ENCODE measurements around the gene MYOM1.

The MYOM1 gene

GRCh38 chr18:3147935-3148554, 71.7 kb downstream of the MYOM1 start:
- FAIRE-seq, result no peak

- FAIRE-seq, result no peak
Observed at GRCh38 chr18:3140986-3141639, 78.7 kb downstream of the MYOM1 start.

GRCh38 chr18:3140342-3140741, 79.4 kb downstream of the MYOM1 start:
- no peak for FAIRE-seq

- no peak for FAIRE-seq
Observed at GRCh38 chr18:3139406-3139805, 80.4 kb downstream of the MYOM1 start.

GRCh38 chr18:3138274-3138975, 81.3 kb downstream of the MYOM1 start:
- FAIRE-seq, result no peak

- no peak for FAIRE-seq
Observed at GRCh38 chr18:3135536-3135935, 84.2 kb downstream of the MYOM1 start.

DNA sequence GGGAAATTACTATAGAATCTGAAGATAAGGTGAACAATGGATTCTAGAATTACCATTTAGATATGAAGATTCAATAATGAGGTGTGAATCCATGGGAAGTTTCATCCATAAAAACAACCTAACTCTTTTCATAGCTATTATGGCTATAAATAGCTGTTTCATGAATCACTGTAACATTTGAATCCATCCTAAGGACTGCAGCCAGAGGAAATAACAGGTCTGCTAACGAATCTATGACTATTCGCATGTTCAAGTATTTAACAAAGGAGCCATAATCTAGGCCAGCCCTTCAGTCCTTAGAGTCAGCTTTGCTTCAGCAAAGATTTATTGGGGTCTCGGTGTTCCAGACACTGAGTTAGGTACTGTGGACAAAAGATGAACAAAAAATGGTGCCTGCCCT, 87.1 kb downstream of the MYOM1 start:
- FAIRE-seq, result no peak

DNA sequence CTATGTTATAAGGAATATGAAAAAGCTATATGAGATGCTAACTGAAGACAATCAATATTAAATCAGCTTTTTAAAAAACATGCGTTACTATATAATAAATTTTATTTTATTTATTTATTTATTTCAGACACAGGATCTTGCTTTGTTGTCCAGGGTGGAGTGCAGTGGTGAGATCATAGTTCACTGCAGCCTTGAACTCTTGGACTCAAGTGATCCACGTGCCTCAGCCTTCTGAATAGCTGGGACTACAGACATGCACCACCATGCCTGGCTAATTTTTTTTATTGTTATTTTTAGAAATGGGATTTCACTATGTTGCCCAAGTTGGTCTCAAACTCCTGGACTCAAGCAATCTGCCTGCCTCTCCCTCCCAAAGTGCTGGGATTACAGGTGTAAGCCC, 89.4 kb downstream of the MYOM1 start:
- FAIRE-seq, result no peak

GRCh38 chr18:3129053-3129864, 90.5 kb downstream of the MYOM1 start:
- FAIRE-seq, result peak; percentile 51

DNA sequence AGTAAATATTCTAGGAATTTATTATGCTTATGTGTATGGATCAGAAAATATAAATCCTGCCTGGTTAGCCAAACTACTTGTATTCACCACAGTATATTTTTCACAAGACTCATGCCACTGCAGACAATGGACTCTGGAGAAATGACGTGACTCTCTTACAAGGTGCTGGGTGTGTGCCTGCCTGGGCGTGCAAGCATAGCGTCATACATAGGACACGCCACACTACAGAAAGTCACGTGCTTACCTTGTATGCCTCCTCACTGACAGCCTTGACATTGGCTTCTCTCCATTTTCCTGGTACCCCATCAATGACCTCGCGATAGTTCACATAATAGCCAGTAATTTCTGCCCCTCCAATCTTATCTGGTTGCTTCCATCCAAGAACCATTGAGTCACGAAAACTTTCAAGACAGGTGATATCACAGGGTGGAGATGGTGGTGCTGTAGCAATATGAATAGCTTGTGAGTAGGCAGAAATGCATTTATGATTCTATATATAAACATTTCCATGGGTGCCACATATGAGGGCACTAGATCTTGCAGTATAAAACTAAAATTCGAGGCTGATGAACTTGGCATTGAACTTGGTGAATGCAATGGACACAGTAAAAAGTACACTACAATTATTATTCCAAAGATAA, 93.2 kb downstream of the MYOM1 start:
- FAIRE-seq, result no peak

GRCh38 chr18:3124822-3125221, 94.9 kb downstream of the MYOM1 start:
- no peak for FAIRE-seq

GRCh38 chr18:3122851-3123250, 96.9 kb downstream of the MYOM1 start:
- FAIRE-seq, result no peak

DNA sequence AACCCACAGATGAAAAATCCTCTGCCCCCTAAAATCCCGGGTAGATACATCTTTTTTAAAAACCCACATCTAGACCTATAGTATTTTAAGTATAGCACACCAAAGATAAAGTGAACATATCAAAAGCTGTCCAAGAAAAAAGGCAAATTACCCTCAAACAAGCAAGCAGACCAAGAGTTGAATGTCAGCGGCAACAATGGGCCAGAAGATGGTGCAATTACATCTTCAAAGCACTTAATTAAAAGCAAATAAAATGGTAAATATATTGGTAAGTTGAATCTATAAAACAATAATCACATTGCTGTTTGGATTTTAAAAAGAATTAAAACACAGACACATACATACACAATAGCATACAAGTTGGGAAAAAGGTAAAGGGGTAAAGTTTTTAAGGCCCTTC, 98.5 kb downstream of the MYOM1 start:
- no peak for FAIRE-seq

DNA sequence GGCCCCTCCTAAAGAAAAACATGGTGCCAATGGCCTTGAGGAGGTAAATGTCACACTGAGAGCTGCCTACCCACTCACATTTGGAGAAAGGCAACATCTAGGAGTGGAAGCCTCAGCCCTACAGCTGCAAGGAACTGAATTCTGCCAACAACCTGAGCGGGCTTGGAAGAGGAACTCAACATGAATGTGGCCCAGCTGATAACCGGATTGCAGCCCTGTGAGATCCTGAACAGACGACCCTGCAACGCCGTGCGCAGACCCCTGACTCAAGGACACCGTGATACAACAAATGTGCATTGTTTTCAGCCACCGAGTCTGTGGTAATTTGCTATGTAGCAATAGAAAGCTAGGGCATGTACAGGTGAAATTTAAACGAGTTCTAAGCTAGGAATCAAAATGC, 99.4 kb downstream of the MYOM1 start:
- FAIRE-seq, result no peak

DNA sequence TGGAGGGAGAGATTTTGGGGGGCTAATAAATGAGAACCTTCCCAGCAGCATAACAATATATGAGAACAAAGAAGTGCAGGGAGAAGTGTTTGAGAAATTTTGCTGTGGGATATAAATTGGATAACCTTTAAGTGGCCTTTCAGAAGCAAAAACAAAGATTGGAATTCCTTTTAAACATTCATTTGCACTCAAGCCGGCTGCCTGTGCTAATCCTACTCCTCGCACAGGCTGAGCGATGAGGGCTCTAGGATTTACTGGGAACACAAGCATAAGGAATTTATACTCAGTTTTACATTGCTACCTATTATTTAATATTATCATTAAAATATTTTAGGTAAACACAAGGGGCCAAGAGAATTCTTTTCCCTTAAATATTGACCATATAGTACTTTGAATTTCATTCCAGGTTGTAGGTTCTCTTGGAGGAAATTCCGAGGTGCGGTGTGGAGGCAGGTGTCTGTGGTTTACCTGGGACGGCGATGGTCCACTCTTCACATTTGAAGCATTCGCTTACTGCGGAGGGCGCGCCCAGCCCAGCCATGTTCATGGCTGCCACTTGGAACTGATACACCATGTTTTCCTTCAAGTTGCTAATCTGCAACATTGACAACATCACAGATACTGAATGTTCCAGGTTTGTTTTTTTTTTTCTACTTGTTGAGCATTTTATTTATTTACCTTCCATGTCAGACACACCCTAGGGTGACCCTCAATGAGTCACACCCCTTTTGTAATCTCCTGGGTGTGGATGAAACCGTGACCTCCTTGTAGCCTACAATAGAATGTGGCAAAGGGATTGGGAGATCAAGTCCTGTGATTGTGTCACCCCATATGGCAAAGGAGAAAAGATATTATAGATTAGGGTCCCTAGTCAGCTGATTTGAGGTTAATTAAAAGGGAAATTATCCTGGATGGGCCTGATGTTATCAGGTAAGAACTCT, 100.1 kb downstream of the MYOM1 start:
- FAIRE-seq, result no peak

DNA sequence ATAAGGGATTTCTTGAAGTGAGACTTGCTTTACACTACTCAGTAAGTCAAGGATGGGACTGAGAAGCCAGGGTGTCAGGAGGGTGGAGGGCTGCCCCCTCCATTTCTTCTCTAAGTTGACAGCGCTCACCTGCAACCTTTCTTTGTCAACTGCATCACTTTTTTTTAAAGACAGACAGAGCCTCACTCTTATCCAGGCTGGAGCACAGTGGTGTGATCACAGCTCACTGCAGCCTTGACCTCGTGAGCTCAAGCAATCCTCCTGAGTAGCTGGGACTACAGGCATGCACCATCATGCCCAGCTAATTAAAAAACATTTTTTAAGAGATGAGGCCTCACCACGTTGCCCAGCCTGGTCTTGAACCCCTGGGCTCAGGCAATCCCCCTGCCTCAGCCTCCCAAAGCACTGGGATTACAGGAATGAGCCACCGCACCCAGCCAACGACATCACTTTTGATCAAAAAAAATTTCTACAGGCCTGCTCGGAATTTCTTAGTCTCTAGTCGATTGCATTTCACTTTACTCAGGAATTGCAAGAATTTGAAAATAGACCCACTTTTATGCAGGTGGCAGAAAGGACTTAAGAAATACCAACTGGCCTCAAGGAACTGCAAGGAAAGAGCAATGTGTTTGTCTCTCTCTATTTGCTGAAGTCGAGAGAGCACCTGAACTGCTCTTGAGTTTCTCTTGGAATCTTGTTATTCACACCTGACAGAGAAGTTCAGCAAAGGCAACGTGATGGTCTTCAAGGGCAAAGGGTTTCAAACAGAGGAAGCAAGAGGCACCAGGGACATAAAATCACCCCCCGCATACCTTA, 101.4 kb downstream of the MYOM1 start:
- FAIRE-seq, result no peak

DNA sequence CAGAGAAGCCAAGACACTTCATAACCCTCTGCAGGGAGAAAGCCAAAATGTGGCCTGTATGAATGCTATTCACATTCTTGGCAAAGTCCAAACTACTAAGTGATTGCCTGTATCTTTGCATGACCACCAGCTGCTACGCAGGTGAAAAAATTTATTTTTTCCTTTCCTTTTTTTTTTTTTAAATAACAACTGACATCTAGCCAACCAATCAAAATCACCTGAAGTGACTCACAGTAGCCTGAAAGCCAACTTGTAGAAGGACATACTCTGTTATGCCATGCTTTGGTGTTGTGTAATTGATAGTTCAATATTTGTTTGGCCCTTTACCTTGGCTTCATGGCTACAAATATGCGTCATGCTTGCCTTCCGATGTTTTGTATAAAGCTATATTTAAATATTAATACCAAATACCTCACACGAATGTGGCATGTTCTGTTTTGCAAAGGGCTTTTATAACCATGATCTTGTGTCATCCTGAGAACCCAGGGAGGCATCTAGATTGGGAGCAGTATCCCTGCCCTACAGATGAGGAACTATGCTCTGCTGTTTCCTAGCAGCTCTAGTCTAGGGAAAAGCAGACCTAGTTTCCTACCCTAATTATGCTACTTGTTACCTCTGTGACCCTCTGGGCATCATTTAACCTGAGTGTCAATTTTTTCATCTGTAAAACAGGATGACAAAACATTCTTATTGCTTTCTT, 102.1 kb downstream of the MYOM1 start:
- FAIRE-seq, result no peak

DNA sequence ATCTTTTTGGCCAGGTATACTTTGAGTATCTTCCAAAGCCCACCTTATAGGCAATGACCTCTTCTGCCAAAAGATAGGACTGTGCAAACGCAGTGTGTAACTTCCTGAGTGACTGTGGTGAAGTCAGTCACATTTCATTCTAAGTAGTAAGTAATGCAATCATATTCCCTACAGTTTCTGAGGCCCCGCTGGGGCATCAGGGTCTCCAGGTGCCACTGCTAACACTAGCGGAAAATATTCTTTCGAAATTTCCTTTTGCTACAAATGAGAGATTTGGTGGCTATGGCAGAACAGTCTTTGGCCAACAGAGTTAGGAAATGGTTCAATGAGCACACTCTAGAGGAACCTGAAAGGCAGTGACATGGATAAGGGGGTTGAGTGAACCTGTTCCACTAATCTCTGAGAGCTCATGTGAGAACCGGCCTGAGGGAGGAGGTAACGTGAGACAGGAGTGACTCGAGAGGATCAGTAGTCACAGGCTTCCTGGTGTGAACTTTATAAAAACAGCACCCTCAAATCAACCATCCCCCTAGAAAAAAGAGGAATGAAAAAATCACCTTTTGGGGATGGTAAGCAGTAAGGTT, 104.2 kb downstream of the MYOM1 start:
- no peak for FAIRE-seq

DNA sequence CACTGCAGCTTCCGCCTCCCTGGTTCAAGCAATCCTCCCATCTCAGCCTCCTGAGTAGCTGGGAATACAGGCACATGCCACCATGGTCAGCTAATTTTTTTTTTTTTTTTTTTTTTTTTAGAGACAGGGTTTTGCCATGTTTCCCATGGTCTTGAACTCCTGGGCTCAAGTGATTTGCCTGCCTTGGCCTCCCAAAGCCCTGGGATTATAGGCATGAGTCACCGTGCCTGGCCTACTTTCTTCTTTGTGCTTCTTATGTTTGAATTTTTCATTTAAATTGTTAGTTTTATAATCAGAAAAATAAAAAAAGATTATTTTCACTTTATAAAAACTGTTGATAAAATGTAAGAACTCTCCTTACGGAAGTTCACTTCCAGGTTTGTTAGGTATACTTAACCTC, 105.3 kb downstream of the MYOM1 start:
- FAIRE-seq, result no peak

DNA sequence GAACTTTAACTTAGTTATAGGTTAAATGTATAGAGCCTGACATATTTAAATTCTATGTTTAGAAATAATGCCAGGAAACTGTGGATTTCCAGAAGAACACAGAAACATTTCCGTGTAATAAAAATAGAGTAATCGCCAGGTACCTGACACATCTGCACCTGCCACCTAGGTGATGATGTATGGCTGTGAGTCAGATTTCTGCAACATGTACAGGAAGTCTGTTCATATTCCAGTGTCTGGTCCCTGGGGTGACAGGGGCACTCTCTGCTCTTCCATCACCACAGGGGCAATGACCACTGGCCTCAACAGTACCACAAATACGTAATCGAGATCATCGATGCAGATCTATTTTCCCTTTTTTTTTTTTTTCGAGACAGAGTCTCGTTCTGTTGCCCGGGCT, 105.7 kb downstream of the MYOM1 start:
- FAIRE-seq, result no peak

Data from TTC549 (cell line).